Body of pancreas (tissue), 4 donors: Measurements from ENCODE around the gene POMT2. TPM values are rescaled to one million over a fixed set of nuclear protein-coding genes. Genes with fewer than 3 reads are reported as not detected.

Source experiments
- ATAC-seq: fragments of 150-250 bp; one replicate; pipeline ENCODE4 v1.9.1; 2016
- DNase-seq, 4 donors: peaks; one replicate each; pipeline ENCODE4 v3.0.0-alpha.2; 2019
- H3K27ac ChIP-seq, 4 donors: fragments of 200-600 bp; sonication (generic); 1 replicate in 3 of 4; 2 replicates in 1 of 4; pipeline versions ENCODE4 v1.5.1 to v1.6.1; 2016 to 2019; ENCODE audit warnings: mild to moderate bottlenecking in 1 of 4, mixed read lengths in 1 of 4, moderate library complexity in 1 of 4
- H3K27me3 ChIP-seq, 2 donors: fragments of 200-600 bp; sonication (generic); one replicate each; pipeline ENCODE4 v1.6.0; 2016; ENCODE audit warnings: mild to moderate bottlenecking in 1 of 2
- H3K36me3 ChIP-seq, 2 donors: fragments of 200-600 bp; sonication (generic); replicated peaks in 1 of 2; 2 replicates each; pipeline ENCODE4 v1.5.1; 2016; ENCODE audit warnings: low read depth in 2 of 2; ENCODE audit not compliant: insufficient read depth in 1 of 2
- H3K4me1 ChIP-seq: fragments of 200-600 bp; sonication (generic); one replicate; pipeline ENCODE4 v1.6.0; 2016
- H3K4me3 ChIP-seq, 2 donors: fragments of 200-600 bp; sonication (generic); 1 replicate in 1 of 2; 2 replicates in 1 of 2; pipeline ENCODE4 v1.5.1; 2016 to 2019
- H3K9me3 ChIP-seq, 3 donors: fragments of 200-600 bp; sonication (generic); 1 replicate in 2 of 3; 2 replicates in 1 of 3; pipeline ENCODE4 v1.5.1; 2016
- CTCF ChIP-seq, 7 experiments: fragments of 450-650 bp in 4 of 7; fragments of 200-600 bp in 3 of 7; sonication (generic) in 3 of 7; IDR thresholded peaks; one replicate each; pipeline ENCODE4 v1.5.1; 2016 to 2019; ENCODE audit warnings: antibody characterized with exemption in 7 of 7
- POLR2A ChIP-seq, 3 donors: fragments of 450-650 bp; IDR thresholded peaks; one replicate each; pipeline ENCODE4 v1.6.1; 2016; ENCODE audit warnings: antibody characterized with exemption in 3 of 3, mild to moderate bottlenecking in 2 of 3
- WGBS, 2 donors: methylation state at CpG; one replicate each; pipeline ENCODE4 v1.1.5; 2017; 5-methylcytosine and 5-hydroxymethylcytosine counted together
- intact Hi-C: fragments of 100-400 bp; cut with DNase I; formaldehyde crosslinking; loops from one replicate; pipeline ENCODE4 v1.15.1; 2023
- total RNA-seq, 2 donors: library from RNA; depleted of rRNA; stranded (reverse); fragments of >200 nt; gene quantifications; one replicate each; pipeline ENCODE4 v1.1.0, GENCODE V29; 2016

POMT2 gene
- total RNA-seq, 2 donors from 2014 or later: 22.6 to 45.2 TPM

- H3K4me3 ChIP-seq: no peak overlapping the region
- no peak overlapping the region for H3K27ac ChIP-seq
- no peak for DNase-seq
- no peaks in the 10 kb centered on the region for H3K36me3 ChIP-seq
- H3K4me1 ChIP-seq: peaks cover 14% of the 10 kb centered on the region
- ATAC-seq: no peak
- intact Hi-C loops: no loop called here
- 77 to 78% methylated on average over 12 to 16 of the region's 16 CpGs for WGBS, 2 donors
- TF ChIP-seq CTCF (IDR thresholded peaks at IDR 0.05) (no peak), POLR2A (IDR thresholded peaks at IDR 0.05) (no peak)
- peaks cover 0 to under 1% of the 10 kb centered on the region in 2 donors for H3K27me3 ChIP-seq
- H3K9me3 ChIP-seq: peaks cover 0 to 6% (median 0%) of the 10 kb centered on the region in 3 donors
Observed at GRCh38 chr14:77265561-77266335, 54.9 kb downstream of the POMT2 start.

GRCh38 chr14:77265187-77265515 lies 55.5 kb downstream of the POMT2 start:
- no peak overlapping the region for H3K27ac ChIP-seq
- ATAC-seq (no peak), DNase-seq (no peak)
- no peak overlapping the region for H3K4me3 ChIP-seq
- peaks cover 8% of the 10 kb centered on the region for H3K4me1 ChIP-seq
- intact Hi-C loops: no loop called here
- no peak for TF ChIP-seq CTCF (IDR thresholded peaks at IDR 0.05)
- no peak for TF ChIP-seq POLR2A (IDR thresholded peaks at IDR 0.05)
- 60 to 77% methylated on average over 1 to 2 of the region's 2 CpGs for WGBS, 2 donors
- no peaks in the 10 kb centered on the region for H3K36me3 ChIP-seq
- no peaks in the 10 kb centered on the region for H3K27me3 ChIP-seq
- H3K9me3 ChIP-seq: peaks cover 0 to 6% (median 0%) of the 10 kb centered on the region in 3 donors

GRCh38 chr14:77264466-77265186 lies 56.1 kb downstream of the POMT2 start:
- intact Hi-C loops: no loop called here
- ATAC-seq (no peak), DNase-seq (no peak)
- peaks cover 0 to 6% (median 0%) of the 10 kb centered on the region in 3 donors for H3K9me3 ChIP-seq
- H3K4me3 ChIP-seq: no peak overlapping the region
- WGBS, 2 donors: 82 to 88% methylated on average over 12 to 16 of the region's 16 CpGs
- no peak overlapping the region for H3K27ac ChIP-seq
- no peak for TF ChIP-seq POLR2A (IDR thresholded peaks at IDR 0.05)
- no peak for TF ChIP-seq CTCF (IDR thresholded peaks at IDR 0.05)
- peaks cover 4% of the 10 kb centered on the region for H3K4me1 ChIP-seq
- H3K27me3 ChIP-seq: no peaks in the 10 kb centered on the region
- H3K36me3 ChIP-seq: no peaks in the 10 kb centered on the region

- no peak overlapping the region for H3K4me3 ChIP-seq
- TF ChIP-seq POLR2A (IDR thresholded peaks at IDR 0.05) (no peak), CTCF (IDR thresholded peaks at IDR 0.05) (no peak)
- no peaks in the 10 kb centered on the region for H3K27me3 ChIP-seq
- 56% methylated on average over 10 of the region's 10 CpGs; no CpG with 5 or more reads in 1 of the 2 donors for WGBS, 2 donors
- peak in 2 of 4 donors; percentile 5 to 22 for DNase-seq
- H3K27ac ChIP-seq: no peak overlapping the region
- intact Hi-C loops: no loop called here
- no peak for ATAC-seq
- no peaks in the 10 kb centered on the region for H3K9me3 ChIP-seq
- no peaks in the 10 kb centered on the region for H3K36me3 ChIP-seq
- no peaks in the 10 kb centered on the region for H3K4me1 ChIP-seq
Observed at GRCh38 chr14:77260631-77261030, 60.1 kb downstream of the POMT2 start.
